Hepatocyte (in vitro differentiated cells): ENCODE measurements around the gene SPOCD1.

Experiments
- CTCF ChIP-seq: fragments of 200-600 bp; sonication (generic); IDR thresholded peaks from 2 replicates; pipeline ENCODE4 v1.5.1; 2016; ENCODE audit warnings: antibody characterized with exemption, mild to moderate bottlenecking; ENCODE audit not compliant: poor library complexity
- EZH2 ChIP-seq: fragments of 200-600 bp; sonication (generic); IDR thresholded peaks from 2 replicates; pipeline ENCODE4 v1.6.1; 2016; ENCODE audit warnings: antibody characterized with exemption, mild to moderate bottlenecking, borderline replicate concordance
- EZH2phosphoT487 ChIP-seq: fragments of 200-600 bp; sonication (generic); IDR thresholded peaks from one replicate; pipeline ENCODE4 v1.6.1; 2018; ENCODE audit warnings: antibody characterized with exemption, mild to moderate bottlenecking, low read depth, moderate library complexity; ENCODE audit not compliant: unreplicated experiment, severe bottlenecking

GRCh38 chr1:31768407-31768907 is 47.4 kb downstream of the SPOCD1 start:
- TF ChIP-seq CTCF (no peak), EZH2 (no peak), EZH2phosphoT487 (no peak)
